Endodermal cell (in vitro differentiated cells): Measurements from ENCODE around the gene COL4A4. TPM values are rescaled to one million over a fixed set of nuclear protein-coding genes. Genes with fewer than 3 reads are reported as not detected.

Experiments
- DNase-seq: peaks from one replicate; pipeline ENCODE4 v3.0.0-alpha.2; 2017
- H3K27ac ChIP-seq: 2 replicates; pipeline ENCODE4 v1.5.1; 2013; ENCODE audit warnings: mild to moderate bottlenecking, low read depth, low read length, moderate library complexity
- H3K27me3 ChIP-seq: 2 replicates; pipeline ENCODE4 v1.6.1; 2013; ENCODE audit warnings: mild to moderate bottlenecking, low read length, moderate library complexity; ENCODE audit not compliant: insufficient read depth, control insufficient read depth, poor library complexity, severe bottlenecking
- H3K36me3 ChIP-seq: 2 replicates; pipeline ENCODE4 v1.7.0; 2013; ENCODE audit warnings: mild to moderate bottlenecking, low read length, moderate library complexity; ENCODE audit not compliant: control insufficient read depth, insufficient read depth
- H3K4me1 ChIP-seq: one replicate; pipeline ENCODE4 v1.7.0; 2013; ENCODE audit warnings: low read length; ENCODE audit not compliant: control insufficient read depth, insufficient read depth
- H3K4me3 ChIP-seq: 2 replicates; pipeline ENCODE4 v1.5.1; 2013; ENCODE audit warnings: mild to moderate bottlenecking, low read length, moderate library complexity
- H3K9ac ChIP-seq: 2 replicates; pipeline ENCODE4 v1.6.1; 2013; ENCODE audit warnings: mild to moderate bottlenecking, low read length, moderate library complexity; ENCODE audit not compliant: poor library complexity, severe bottlenecking; ENCODE audit errors: extremely low read depth
- H3K9me3 ChIP-seq: 2 replicates; pipeline ENCODE4 v1.6.1; 2013; ENCODE audit warnings: mild to moderate bottlenecking, low read length, moderate library complexity; ENCODE audit not compliant: control insufficient read depth
- H3K27ac Mint-ChIP-seq: 2 replicates; pipeline ENCODE4 v1.8.0; 2020; ENCODE audit warnings: mixed read lengths
- H3K27me3 Mint-ChIP-seq: 2 replicates; pipeline ENCODE4 v1.8.0; 2021; ENCODE audit warnings: mild to moderate bottlenecking, mixed read lengths; ENCODE audit not compliant: insufficient read depth
- H3K36me3 Mint-ChIP-seq: 2 replicates; pipeline ENCODE4 v1.8.0; 2020; ENCODE audit warnings: low read depth, mixed read lengths
- H3K4me1 Mint-ChIP-seq: 2 replicates; pipeline ENCODE4 v1.8.0; 2020; ENCODE audit warnings: mixed read lengths
- H3K4me3 Mint-ChIP-seq: 2 replicates; pipeline ENCODE4 v1.8.0; 2020; ENCODE audit warnings: mild to moderate bottlenecking, moderate library complexity, mixed read lengths
- H3K9me3 Mint-ChIP-seq: 2 replicates; pipeline ENCODE4 v1.8.0; 2020; ENCODE audit warnings: mild to moderate bottlenecking, mixed read lengths
- CTCF ChIP-seq: fragments of 200-600 bp; sonication (generic); conservative IDR thresholded peaks from 2 replicates; pipeline ENCODE4 v1.5.0; 2021; ENCODE audit warnings: antibody characterized with exemption, mild to moderate bottlenecking
- WGBS, 2 experiments: methylation state at CpG; one replicate each; pipeline versions ENCODE4 v1.1.5 to v1.1.7; 2013; ENCODE audit warnings: missing lambda C conversion rate in 2 of 2, mixed read lengths in 1 of 2; ENCODE audit not compliant: insufficient coverage in 1 of 2, insufficient read length in 1 of 2; 5-methylcytosine and 5-hydroxymethylcytosine counted together
- total RNA-seq, 2 donors: library from RNA; stranded (reverse); fragmentation: NEBNext Ultra II Directional in 1 of 2; extraction: Animal tissue kit (Norgen Biotek cat#: 25700) in 1 of 2; gene quantifications; 2 replicates in 1 of 2; 3 replicates in 1 of 2; pipeline ENCODE4 v1.2.1, GENCODE V29; 2021

COL4A4 gene
- total RNA-seq, 2 donors from 2014 or later, result 2.2 to 2.9 TPM

- Histone ChIP-seq H3K27me3 (peaks cover 30% of the 10 kb centered on the region), H3K36me3 (no peaks in the 10 kb centered on the region), H3K9me3 (peaks cover 9% of the 10 kb centered on the region), H3K4me3 (no peak overlapping the region), H3K9ac (no peak overlapping the region), H3K4me1 (peaks cover 9% of the 10 kb centered on the region), H3K27ac (no peak overlapping the region)
- no peak for DNase-seq
- WGBS, 2 experiments, result 89 to 100% methylated on average over 1 to 2 of the region's 2 CpGs
- Mint-ChIP-seq H3K27me3 (peaks cover 41% of the 10 kb centered on the region), H3K9me3 (peaks cover 7% of the 10 kb centered on the region), H3K36me3 (no peaks in the 10 kb centered on the region), H3K27ac (no peak overlapping the region), H3K4me1 (peaks cover 26% of the 10 kb centered on the region), H3K4me3 (no peak overlapping the region)
- TF ChIP-seq CTCF, result no peak
Observed at GRCh38 chr2:227160164-227160563, 3.8 kb downstream of the COL4A4 start.

DNA sequence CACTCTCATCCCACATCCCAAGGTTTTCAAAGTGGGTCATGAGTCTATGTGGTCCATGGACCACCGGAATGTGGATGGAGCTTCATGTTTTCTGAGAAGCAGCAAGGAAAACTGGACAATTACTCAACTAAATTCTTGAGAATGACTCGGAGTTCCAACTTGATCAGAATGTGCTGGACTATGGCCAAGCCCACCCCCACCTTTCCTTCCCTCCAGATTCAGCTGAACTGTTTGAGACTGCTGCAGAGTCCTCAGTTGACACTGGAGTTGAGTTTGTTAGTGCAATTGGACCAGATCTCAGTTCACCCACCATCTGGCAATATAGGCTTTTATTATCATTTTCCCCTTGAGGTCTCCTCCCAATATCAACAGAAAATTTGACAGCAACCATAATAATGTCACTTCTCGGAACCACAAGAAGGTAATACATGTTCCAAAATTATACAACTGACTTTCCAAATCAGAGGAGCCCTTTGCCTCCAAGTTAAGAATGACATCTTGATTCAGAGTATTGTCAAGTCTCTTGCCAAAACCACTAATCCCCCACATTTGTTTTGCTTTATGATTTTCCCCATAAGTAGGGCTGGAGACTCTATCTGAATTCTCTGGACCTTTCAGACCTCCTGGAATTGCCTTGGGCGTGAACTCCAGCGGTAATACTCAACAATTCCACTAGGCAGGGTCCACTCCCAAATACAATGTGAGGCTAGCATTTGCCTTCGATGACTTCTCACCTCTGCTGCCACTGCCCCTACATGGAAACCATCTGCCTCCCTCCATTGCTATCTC lies 8.8 kb downstream of the COL4A4 start:
- Histone ChIP-seq H3K9ac (no peak overlapping the region), H3K4me1 (peaks cover 6% of the 10 kb centered on the region), H3K27me3 (no peaks in the 10 kb centered on the region), H3K4me3 (no peak overlapping the region), H3K27ac (no peak overlapping the region), H3K9me3 (peaks cover 9% of the 10 kb centered on the region), H3K36me3 (no peaks in the 10 kb centered on the region)
- 94 to 96% methylated on average over 5 to 6 of the region's 6 CpGs for WGBS, 2 experiments
- peaks cover 16% of the 10 kb centered on the region for H3K4me1 Mint-ChIP-seq
- no peaks in the 10 kb centered on the region for H3K36me3 Mint-ChIP-seq
- peak; percentile 40 for TF ChIP-seq CTCF
- DNase-seq, result no peak
- peaks cover 5% of the 10 kb centered on the region for H3K27me3 Mint-ChIP-seq
- no peak overlapping the region for H3K4me3 Mint-ChIP-seq
- H3K27ac Mint-ChIP-seq, result no peak overlapping the region
- H3K9me3 Mint-ChIP-seq, result peaks cover 13% of the 10 kb centered on the region

DNA sequence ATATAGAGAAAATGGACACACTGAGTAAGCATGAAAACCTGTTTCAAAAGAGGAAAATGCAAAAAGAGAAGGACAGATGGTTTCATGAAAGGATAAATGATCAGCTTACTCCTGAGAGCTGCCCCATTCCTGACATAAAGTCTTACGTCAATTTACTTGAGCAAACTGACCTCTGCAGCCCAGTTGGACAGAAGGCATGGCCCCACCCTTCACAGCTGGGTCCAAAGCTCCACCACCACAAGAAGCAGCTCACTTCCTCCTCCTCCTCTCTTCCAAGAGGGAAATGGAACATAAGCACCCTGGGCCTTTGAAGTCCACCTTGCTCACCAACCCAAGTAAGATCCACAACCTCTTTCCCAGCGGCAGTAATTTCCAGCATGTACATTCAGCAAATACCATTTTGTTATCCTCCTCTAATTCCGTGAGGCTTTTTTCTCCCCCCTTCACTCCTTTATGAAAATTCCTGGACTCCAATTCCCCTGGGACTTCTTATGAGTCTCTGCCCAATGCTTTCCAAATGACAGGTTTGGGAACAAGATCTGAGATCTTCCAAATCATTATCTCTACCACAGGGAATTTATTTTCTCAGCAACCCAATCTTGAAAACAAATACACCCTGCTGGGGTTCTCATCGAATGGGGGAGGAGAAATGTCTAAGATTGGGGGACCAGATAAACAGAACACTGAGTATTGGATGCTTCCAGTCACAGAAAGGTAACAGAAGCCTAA lies 10.1 kb downstream of the COL4A4 start:
- no peak for TF ChIP-seq CTCF
- Histone ChIP-seq H3K4me3 (no peak overlapping the region), H3K4me1 (peaks cover 6% of the 10 kb centered on the region), H3K9me3 (peaks cover 4% of the 10 kb centered on the region), H3K27ac (no peak overlapping the region), H3K36me3 (no peaks in the 10 kb centered on the region), H3K27me3 (no peaks in the 10 kb centered on the region), H3K9ac (no peak overlapping the region)
- WGBS, 2 experiments, result 84 to 95% methylated on average over 2 to 4 of the region's 4 CpGs
- Mint-ChIP-seq H3K36me3 (no peaks in the 10 kb centered on the region), H3K27ac (no peak overlapping the region), H3K4me3 (no peak overlapping the region), H3K4me1 (peaks cover 15% of the 10 kb centered on the region), H3K27me3 (peaks cover 2% of the 10 kb centered on the region), H3K9me3 (peaks cover 6% of the 10 kb centered on the region)
- no peak for DNase-seq
